HepG2 (cell line): ENCODE data around the gene HDAC10. TPM values are rescaled to one million over a fixed set of nuclear protein-coding genes. Genes with fewer than 3 reads are reported as not detected.
A peak's percentile ranks its signal among the peaks of the same experiment; 100 is the strongest.

Experiments
- AHDC1 ChIP-seq: sonication (generic); formaldehyde crosslinking; IDR thresholded peaks from 2 replicates; pipeline ENCODE4 v1.5.1; 2020; ENCODE audit warnings: mild to moderate bottlenecking, missing genetic modification reagents, borderline replicate concordance
- CAMTA2 ChIP-seq: sonication (generic); formaldehyde crosslinking; IDR thresholded peaks from 2 replicates; pipeline ENCODE4 v1.4.0; 2020; ENCODE audit warnings: mild to moderate bottlenecking, missing genetic modification reagents, borderline replicate concordance
- FIP1L1 ChIP-seq: fragments of 200-400 bp; formaldehyde crosslinking; IDR thresholded peaks from 2 replicates; pipeline ENCODE4 v1.6.1; 2018; ENCODE audit warnings: low read depth, mild to moderate bottlenecking, low read length, moderate library complexity, borderline replicate concordance; ENCODE audit not compliant: insufficient read depth
- PCBP1 ChIP-seq: fragments of 200-400 bp; formaldehyde crosslinking; IDR thresholded peaks from 2 replicates; pipeline ENCODE4 v1.6.1; 2017; ENCODE audit warnings: mild to moderate bottlenecking, low read depth, low read length, borderline replicate concordance
- PRMT3 ChIP-seq: sonication (generic); formaldehyde crosslinking; IDR thresholded peaks from 2 replicates; pipeline ENCODE4 v1.8.1; 2022; ENCODE audit warnings: low read depth, mild to moderate bottlenecking, moderate library complexity, missing genetic modification reagents, borderline replicate concordance
- SMARCC2 ChIP-seq: fragments of 450-650 bp; IDR thresholded peaks from 2 replicates; pipeline ENCODE4 v1.6.1; 2017; ENCODE audit warnings: antibody characterized with exemption, mild to moderate bottlenecking
- ZBTB25 ChIP-seq: IDR thresholded peaks from 2 replicates; pipeline ENCODE4 v1.6.1; 2018; ENCODE audit warnings: missing genetic modification reagents
- ZFP36L1 ChIP-seq: sonication (generic); formaldehyde crosslinking; IDR thresholded peaks from 2 replicates; pipeline ENCODE4 v1.8.0; 2022; ENCODE audit warnings: mild to moderate bottlenecking, missing genetic modification reagents, moderate library complexity
- ZMYM3 ChIP-seq: sonication (generic); formaldehyde crosslinking; IDR thresholded peaks from 2 replicates; pipeline ENCODE4 v1.5.1; 2020; ENCODE audit warnings: mild to moderate bottlenecking, missing genetic modification reagents
- ZNF383 ChIP-seq: sonication (generic); formaldehyde crosslinking; IDR thresholded peaks from 2 replicates; pipeline ENCODE4 v1.4.0; 2020; ENCODE audit warnings: missing genetic modification reagents, mild to moderate bottlenecking, borderline replicate concordance
- ZNF407 ChIP-seq: sonication (generic); formaldehyde crosslinking; IDR thresholded peaks from one replicate; pipeline ENCODE4 v1.5.1; 2020; ENCODE audit warnings: mild to moderate bottlenecking, missing genetic modification reagents; ENCODE audit errors: not compliant biosample characterization
- ZNF556 ChIP-seq: sonication (generic); formaldehyde crosslinking; IDR thresholded peaks from 2 replicates; pipeline ENCODE4 v1.4.0; 2020; ENCODE audit warnings: mild to moderate bottlenecking, missing genetic modification reagents, borderline replicate concordance
- ZNF761 ChIP-seq: sonication (generic); formaldehyde crosslinking; conservative IDR thresholded peaks from 2 replicates; pipeline ENCODE4 v1.4.0; 2020; ENCODE audit warnings: mild to moderate bottlenecking, missing genetic modification reagents
- polyA plus RNA-seq, 8 experiments: library from polyadenylated mRNA; depleted of rRNA in 3 of 8; stranded (reverse) in 7 of 8; unstranded in 1 of 8; fragments of >200 nt; fragmentation: Illumina TruSeq in 4 of 8; extraction: Trizol in 4 of 8; gene quantifications; 2 replicates each; pipeline versions ENCODE4 v1.2.1 to v1.2.3, GENCODE V29; 2011 to 2016; ENCODE audit warnings: low read depth in 4 of 8, missing spikeins in 1 of 8, mixed read lengths in 1 of 8; ENCODE audit not compliant: insufficient read depth in 1 of 8
- total RNA-seq, 5 experiments: library from RNA; depleted of rRNA; stranded (reverse); fragments of >200 nt; fragmentation: Illumina TruSeq; extraction: Trizol; gene quantifications; 2 replicates each; pipeline ENCODE4 v1.2.3, GENCODE V29; 2016; ENCODE audit warnings: low read depth in 1 of 5

Gene HDAC10
- total and polyA plus RNA-seq, 2 of the 13 experiments (the other 11 are each of a cell fraction or from before 2014, with no cell fraction given) = 13.9 to 14.9 TPM

GRCh38 chr22:50270666-50271394 is 19.8 kb upstream of the HDAC10 start (continued):
- TF ChIP-seq AHDC1 (CRISPR knock-in tag) (no peak), ZNF383 (CRISPR knock-in tag) (no peak), ZMYM3 (CRISPR knock-in tag) (no peak), ZNF761 (CRISPR knock-in tag) (0 out of 2 replicates have a peak, but pooled peaks have one; percentile 43), SMARCC2 (no peak), CAMTA2 (CRISPR knock-in tag) (0 out of 2 replicates have a peak, but pooled peaks have one; percentile 78), ZNF556 (peak; percentile 67; the same call in 1 of the 2 replicates), ZFP36L1 (CRISPR knock-in tag) (no peak), ZNF407 (CRISPR knock-in tag) (no peak), PRMT3 (CRISPR knock-in tag) (0 out of 2 replicates have a peak, but pooled peaks have one; percentile 41), FIP1L1 (no peak), ZBTB25 (CRISPR knock-in tag) (peak; percentile 88), PCBP1 (no peak)
